K562 (cell line): Measurements from ENCODE around the gene MID2. TPM values are rescaled to one million over a fixed set of nuclear protein-coding genes. Genes with fewer than 3 reads are reported as not detected.

Experiments used
- ATAC-seq: fragments of 200-7000 bp; cut with Tn5 transposase; 3 replicates; pipeline ENCODE4 v1.9.1; 2020; ENCODE audit warnings: moderate library complexity
- BruUV-seq: library from RNA; stranded (reverse); fragments of 400-500 nt; replicated peaks from 2 replicates; lab custom pipeline; 2021; lab: Mats Ljungman, UMichigan
- CTCF ChIA-PET: fragments of 300-600 bp; formaldehyde crosslinking; extraction: SDS; loops from one replicate; lab custom pipeline; 2021; ENCODE audit warnings: low intra/inter-chr PET ratio; lab: Yijun Ruan, JAX
- POLR2A ChIA-PET: fragments of 300-600, 350-650 bp; sonication (Branson Sonifier 250); formaldehyde crosslinking; extraction: SDS; loops from one replicate; lab custom pipeline; 2021; ENCODE audit warnings: antibody characterized with exemption, inconsistent platforms; lab: Yijun Ruan, JAX
- DNase-seq, 4 experiments: peaks; one replicate each; pipeline versions ENCODE4 v3.0.0 to v3.0.0-alpha.2; 2011 to 2018; ENCODE audit warnings: low spot score in 3 of 4, mixed read lengths in 3 of 4; ENCODE audit errors: extremely low read depth in 1 of 4
- FAIRE-seq: peaks from 2 replicates; lab custom pipeline; 2011; peaks lifted over from hg19 to GRCh38; lab: Jason Lieb, UNC
- H2AFZ ChIP-seq: 2 replicates; pipeline ENCODE4 v1.6.0; 2011; ENCODE audit warnings: low read depth, low read length, control low read depth, inconsistent platforms
- H3K27ac ChIP-seq: fragments of 200-600 bp; 3 replicates; pipeline ENCODE4 v1.8.0; 2011; ENCODE audit warnings: low read depth, mild to moderate bottlenecking, control low read depth, inconsistent platforms, low read length, moderate library complexity, mixed read lengths; ENCODE audit errors: extremely low read depth
- H3K27me3 ChIP-seq, 2 experiments: fragments of 300-600 bp in 1 of 2; 2 replicates in 1 of 2; 3 replicates in 1 of 2; pipeline versions ENCODE4 v1.6.0 to v1.8.0; 2011; ENCODE audit warnings: inconsistent platforms in 2 of 2, low read length in 2 of 2, mild to moderate bottlenecking in 1 of 2, mixed read lengths in 1 of 2, moderate library complexity in 1 of 2; ENCODE audit not compliant: control insufficient read depth in 2 of 2, insufficient read depth in 2 of 2
- H3K36me3 ChIP-seq: fragments of 300-600 bp; 3 replicates; pipeline ENCODE4 v1.8.0; 2011; ENCODE audit warnings: mild to moderate bottlenecking, low read length, inconsistent platforms; ENCODE audit not compliant: control insufficient read depth, insufficient read depth
- H3K4me1 ChIP-seq, 2 experiments: fragments of 200-600 bp in 1 of 2; replicated peaks in 1 of 2; 2 replicates in 1 of 2; 3 replicates in 1 of 2; pipeline versions ENCODE4 v1.5.1 to v1.8.0; 2011; ENCODE audit warnings: inconsistent platforms in 2 of 2, low read length in 2 of 2, mild to moderate bottlenecking in 1 of 2, mixed read lengths in 1 of 2, moderate library complexity in 1 of 2; ENCODE audit not compliant: control insufficient read depth in 2 of 2, insufficient read depth in 2 of 2
- H3K4me2 ChIP-seq: 2 replicates; pipeline ENCODE4 v1.6.1; 2011; ENCODE audit warnings: low read length, control low read depth, inconsistent platforms, mixed read lengths; ENCODE audit not compliant: insufficient read depth
- H3K4me3 ChIP-seq: fragments of 200-600 bp; sonication (generic), shearing (Covaris generic); 2 replicates; pipeline ENCODE4 v1.5.1; 2016; ENCODE audit warnings: control low read depth, inconsistent platforms
- H3K79me2 ChIP-seq: fragments of 200-600 bp; 3 replicates; pipeline ENCODE4 v1.8.0; 2011; ENCODE audit warnings: low read length, inconsistent platforms; ENCODE audit not compliant: control insufficient read depth, insufficient read depth
- H3K9ac ChIP-seq, 2 experiments: 2 replicates each; pipeline versions ENCODE4 v1.6.0 to v1.6.1; 2011; ENCODE audit warnings: low read depth in 2 of 2, low read length in 2 of 2, control low read depth in 1 of 2, inconsistent platforms in 1 of 2, mild to moderate bottlenecking in 1 of 2, mixed read lengths in 1 of 2; ENCODE audit not compliant: insufficient read depth in 1 of 2
- H3K9me1 ChIP-seq: one replicate; pipeline ENCODE4 v1.6.0; 2011; ENCODE audit warnings: inconsistent platforms, mild to moderate bottlenecking, low read length, moderate library complexity; ENCODE audit not compliant: control insufficient read depth, insufficient read depth
- H3K9me3 ChIP-seq: replicated peaks from 2 replicates; pipeline ENCODE4 v1.5.1; 2011; ENCODE audit warnings: low read depth, low read length, inconsistent platforms; ENCODE audit not compliant: control insufficient read depth, insufficient read depth
- H4K20me1 ChIP-seq: replicated peaks from 2 replicates; pipeline ENCODE4 v1.6.1; 2011; ENCODE audit warnings: low read length, inconsistent platforms, mixed read lengths; ENCODE audit not compliant: control insufficient read depth, insufficient read depth
- FOXJ3 ChIP-seq: sonication (generic); formaldehyde crosslinking; IDR thresholded peaks from 2 replicates; pipeline ENCODE4 v1.4.0; 2020; ENCODE audit warnings: mild to moderate bottlenecking, missing genetic modification reagents
- NBN ChIP-seq: fragments of 450-650 bp; IDR thresholded peaks from 2 replicates; pipeline ENCODE4 v1.6.1; 2016; ENCODE audit warnings: low read depth, mild to moderate bottlenecking
- POLR2B ChIP-seq: fragments of 450-650 bp; IDR thresholded peaks from 2 replicates; pipeline ENCODE4 v1.6.1; 2018; ENCODE audit warnings: low read depth; ENCODE audit not compliant: partially characterized antibody
- REST ChIP-seq, 2 experiments: fragments of 450-650 bp; formaldehyde crosslinking in 1 of 2; IDR thresholded peaks; 2 replicates each; pipeline versions ENCODE4 v1.4.0 to v1.6.1; 2014 to 2020; ENCODE audit warnings: mild to moderate bottlenecking in 2 of 2, borderline replicate concordance in 1 of 2, low read depth in 1 of 2
- TARDBP ChIP-seq: fragments of 450-650 bp; IDR thresholded peaks from 2 replicates; pipeline ENCODE4 v1.6.1; 2016
- ZBTB1 ChIP-seq: sonication (generic); formaldehyde crosslinking; IDR thresholded peaks from 2 replicates; pipeline ENCODE4 v1.8.1; 2023; ENCODE audit warnings: missing genetic modification reagents, low read depth, mild to moderate bottlenecking, borderline replicate concordance
- ZNF217 ChIP-seq: sonication (generic); formaldehyde crosslinking; IDR thresholded peaks from 2 replicates; pipeline ENCODE4 v1.8.0; 2022; ENCODE audit warnings: mild to moderate bottlenecking, missing genetic modification reagents
- WGBS: fragments of 100-300 bp; shearing (Covaris generic); methylation state at CpG from one replicate; pipeline ENCODE4 v1.1.6; 2016; ENCODE audit warnings: low coverage, mixed read lengths; ENCODE audit not compliant: insufficient coverage; ENCODE audit errors: missing lambda C conversion rate; 5-methylcytosine and 5-hydroxymethylcytosine counted together
- in situ Hi-C: fragments of 300-500 bp; cut with MboI; formaldehyde crosslinking; loops from 4 replicates; pipeline ENCODE4 v1.15.0; 2018; ENCODE audit warnings: inconsistent platforms, mixed read lengths
- intact Hi-C: fragments of 100-400 bp; cut with micrococcal nuclease; formaldehyde crosslinking; loops from 2 replicates; pipeline ENCODE4 v1.14.2; 2022
- polyA plus RNA-seq, 8 experiments: library from polyadenylated mRNA; depleted of rRNA in 4 of 8; stranded (reverse) in 5 of 8; unstranded in 3 of 8; fragments of >200 nt; fragmentation: Nextera tagmentation in 2 of 8; fragmentation: Illumina TruSeq in 1 of 8; extraction: Ambion mirVana in 2 of 8; extraction: Trizol in 1 of 8; gene quantifications; 2 replicates each; pipeline versions ENCODE4 v1.2.1 to v1.2.3, GENCODE V29; 2011 to 2014; ENCODE audit warnings: inconsistent platforms in 1 of 8, missing spikeins in 1 of 8
- total RNA-seq, 7 experiments: library from RNA; depleted of rRNA in 6 of 7; stranded (reverse); fragments of >200 nt in 6 of 7; fragmentation: Illumina TruSeq in 2 of 7; extraction: Trizol in 2 of 7; gene quantifications; 2 replicates each; pipeline versions ENCODE4 v1.2.1 to v1.2.3, GENCODE V29; 2011 to 2021; ENCODE audit warnings: low replicate concordance in 1 of 7
- TF ChIP-seq, protein P1 (sequence below): fragments of 450-650 bp; IDR thresholded peaks from 2 replicates; pipeline ENCODE4 v1.6.1; 2017; ENCODE audit warnings: antibody characterized with exemption
- TF ChIP-seq, protein P2 (sequence below), 2 experiments: fragments of 450-650 bp in 1 of 2; sonication (generic) in 1 of 2; formaldehyde crosslinking; conservative IDR thresholded peaks; 2 replicates each; pipeline versions ENCODE4 v1.4.0 to v1.8.1; 2020 to 2022; ENCODE audit warnings: mild to moderate bottlenecking in 1 of 2, missing genetic modification reagents in 1 of 2
- TF ChIP-seq, protein P3 (sequence below): fragments of 250-450 bp; sonication (Bioruptor Pico); IDR thresholded peaks from 2 replicates; pipeline ENCODE4 v1.9.0; 2021; ENCODE audit warnings: mild to moderate bottlenecking

The MID2 gene
- total and polyA plus RNA-seq, 9 of the 15 experiments (the other 6 are each of a cell fraction or from before 2014, with no cell fraction given): 0.07 TPM; not detected in 8

DNA sequence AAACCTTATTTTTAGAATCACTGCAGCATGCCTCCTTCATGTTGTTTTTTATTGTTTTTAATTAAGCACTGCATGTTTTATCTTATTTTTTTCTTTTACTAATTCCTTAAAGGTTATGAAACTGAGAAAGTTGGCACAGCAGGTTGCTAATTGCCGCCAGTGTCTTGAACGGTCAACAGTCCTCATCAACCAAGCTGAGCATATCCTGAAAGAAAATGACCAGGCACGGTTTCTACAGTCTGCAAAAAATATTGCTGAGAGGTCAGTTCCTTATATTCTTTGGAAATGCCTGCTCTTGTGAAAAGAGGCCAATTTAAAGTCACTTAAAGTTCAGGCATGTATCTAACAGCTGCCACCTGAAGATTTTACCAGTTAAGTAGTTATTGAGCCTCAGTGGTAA lies 79.7 kb downstream of the MID2 start:
- no peaks in the 10 kb centered on the region for H4K20me1 ChIP-seq
- no peak overlapping the region for H3K4me2 ChIP-seq
- in situ Hi-C loops: no loop called here
- H3K9ac ChIP-seq: no peak overlapping the region
- no peak overlapping the region for H3K4me3 ChIP-seq
- 4% methylated on average over 3 of the region's 3 CpGs for WGBS
- BruUV-seq: no TSS peak
- H3K9me1 ChIP-seq: no peaks in the 10 kb centered on the region
- no peaks in the 10 kb centered on the region for H3K9me3 ChIP-seq
- H3K27ac ChIP-seq: no peak overlapping the region
- no peaks in the 10 kb centered on the region for H3K27me3 ChIP-seq
- H3K4me1 ChIP-seq: no peaks in the 10 kb centered on the region
- intact Hi-C loops: loop anchor here (10.0 kb wide), 1 partner anchor 169 kb away; no protein-coding TSS in a partner anchor
- no peaks in the 10 kb centered on the region for H3K36me3 ChIP-seq
- H2AFZ ChIP-seq: no peak overlapping the region
- DNase-seq (no peak), ATAC-seq (no peak), FAIRE-seq (no peak)
- CTCF ChIA-PET: interaction anchor here (1.0 kb wide), 1 partner anchor 632 kb away, joined by 3 read pairs; no protein-coding TSS in a partner anchor
- POLR2A ChIA-PET: no interaction called here
- no peaks in the 10 kb centered on the region for H3K79me2 ChIP-seq
- TF ChIP-seq, protein P1, sequence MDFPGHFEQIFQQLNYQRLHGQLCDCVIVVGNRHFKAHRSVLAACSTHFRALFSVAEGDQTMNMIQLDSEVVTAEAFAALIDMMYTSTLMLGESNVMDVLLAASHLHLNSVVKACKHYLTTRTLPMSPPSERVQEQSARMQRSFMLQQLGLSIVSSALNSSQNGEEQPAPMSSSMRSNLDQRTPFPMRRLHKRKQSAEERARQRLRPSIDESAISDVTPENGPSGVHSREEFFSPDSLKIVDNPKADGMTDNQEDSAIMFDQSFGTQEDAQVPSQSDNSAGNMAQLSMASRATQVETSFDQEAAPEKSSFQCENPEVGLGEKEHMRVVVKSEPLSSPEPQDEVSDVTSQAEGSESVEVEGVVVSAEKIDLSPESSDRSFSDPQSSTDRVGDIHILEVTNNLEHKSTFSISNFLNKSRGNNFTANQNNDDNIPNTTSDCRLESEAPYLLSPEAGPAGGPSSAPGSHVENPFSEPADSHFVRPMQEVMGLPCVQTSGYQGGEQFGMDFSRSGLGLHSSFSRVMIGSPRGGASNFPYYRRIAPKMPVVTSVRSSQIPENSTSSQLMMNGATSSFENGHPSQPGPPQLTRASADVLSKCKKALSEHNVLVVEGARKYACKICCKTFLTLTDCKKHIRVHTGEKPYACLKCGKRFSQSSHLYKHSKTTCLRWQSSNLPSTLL: no peak
- TF ChIP-seq, protein P2, sequence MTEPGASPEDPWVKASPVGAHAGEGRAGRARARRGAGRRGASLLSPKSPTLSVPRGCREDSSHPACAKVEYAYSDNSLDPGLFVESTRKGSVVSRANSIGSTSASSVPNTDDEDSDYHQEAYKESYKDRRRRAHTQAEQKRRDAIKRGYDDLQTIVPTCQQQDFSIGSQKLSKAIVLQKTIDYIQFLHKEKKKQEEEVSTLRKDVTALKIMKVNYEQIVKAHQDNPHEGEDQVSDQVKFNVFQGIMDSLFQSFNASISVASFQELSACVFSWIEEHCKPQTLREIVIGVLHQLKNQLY (CRISPR knock-in tag; conservative IDR thresholded peaks at IDR 0.05): no peak
- TF ChIP-seq ZBTB1: no peak
- TF ChIP-seq ZNF217: no peak
- TF ChIP-seq, protein P3, sequence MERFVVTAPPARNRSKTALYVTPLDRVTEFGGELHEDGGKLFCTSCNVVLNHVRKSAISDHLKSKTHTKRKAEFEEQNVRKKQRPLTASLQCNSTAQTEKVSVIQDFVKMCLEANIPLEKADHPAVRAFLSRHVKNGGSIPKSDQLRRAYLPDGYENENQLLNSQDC: no peak
- no peak for TF ChIP-seq POLR2B
- no peak for TF ChIP-seq TARDBP
- no peak for TF ChIP-seq REST (IDR thresholded peaks at IDR 0.05; ENCODE audit: borderline replicate concordance)
- no peak for TF ChIP-seq REST (CRISPR knock-in tag; IDR thresholded peaks at IDR 0.05; ENCODE audit: low read depth)
- TF ChIP-seq NBN: no peak
- TF ChIP-seq FOXJ3: no peak
